Measurements from ENCODE around the gene GNAI3.

The GNAI3 gene

DNA sequence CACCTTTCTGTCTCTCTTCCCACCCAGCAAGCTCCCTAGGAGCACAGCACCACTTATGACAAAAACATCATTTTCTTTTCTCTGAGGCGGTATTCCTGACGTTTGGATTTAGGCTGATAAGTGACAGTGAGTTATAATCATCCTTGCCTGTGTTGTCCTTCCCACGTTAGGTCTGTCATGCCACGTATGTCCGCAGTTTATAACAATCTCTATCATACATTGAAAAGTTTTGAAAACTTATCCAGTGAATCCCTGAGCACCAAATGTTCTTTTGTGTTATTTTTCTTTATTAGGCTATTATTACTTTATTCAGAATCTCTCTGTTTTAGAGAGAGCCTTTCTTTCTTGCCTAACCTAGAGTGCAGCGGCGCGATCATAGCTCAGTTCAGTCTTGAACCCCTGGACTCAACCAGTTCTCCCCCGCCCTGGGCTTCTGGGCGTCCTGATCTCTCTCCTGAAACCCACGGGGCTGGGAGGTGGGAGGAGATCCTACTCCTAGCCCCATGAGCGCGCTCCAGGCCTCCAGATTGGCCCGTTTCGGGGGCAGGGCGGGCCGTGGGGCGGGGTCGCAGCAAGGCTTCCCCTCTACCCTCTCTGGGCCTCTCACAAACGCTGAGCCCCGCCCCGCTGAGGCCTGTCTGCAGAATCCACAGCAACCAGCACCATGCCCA, 119.2 kb downstream of the GNAI3 start, which contains the start of gene GSTM2:
Gene GSTM2 (plus strand): TSS at position 606 of the 671 bp plus-strand sequence. CDS start 59 bp downstream, at position 665.
- peak; percentile 92 for FAIRE-seq
